Measurements from ENCODE around the gene PGLYRP4. TPM values are rescaled to one million over a fixed set of nuclear protein-coding genes. Genes with fewer than 3 reads are reported as not detected.

Gene PGLYRP4
- total and polyA plus RNA-seq, 12 donors = not detected

GRCh38 chr1:153375511-153375910 lies 26.9 kb upstream of the PGLYRP4 start, which contains the start of gene S100A12:
Gene S100A12, minus strand, starts transcription at chr1:153375621. Its CDS starts 1,029 bp downstream, at chr1:153374592.
- H3K27ac ChIP-seq = no peak within 1 kb of the TSS
- 60 to 91% (median 76%) methylated on average over 1 of the region's 1 CpG; no CpG with 5 or more reads in 1 of the 4 donors for whole genome bisulfite sequencing, 4 donors
- no peaks in the 10 kb centered on the region for H3K27me3 ChIP-seq
- H3K4me1 ChIP-seq (replicated peaks in 1 of 2) = peaks cover 0 to 5% of the 10 kb centered on the region in 2 donors
- H3K9me3 ChIP-seq (replicated peaks in 1 of 3) = no peaks in the 10 kb centered on the region
- intact Hi-C loops (cut with DNase I) = no loop called here
- TF ChIP-seq POLR2A (IDR thresholded peaks at IDR 0.05) = no peak
- TF ChIP-seq, protein P1, sequence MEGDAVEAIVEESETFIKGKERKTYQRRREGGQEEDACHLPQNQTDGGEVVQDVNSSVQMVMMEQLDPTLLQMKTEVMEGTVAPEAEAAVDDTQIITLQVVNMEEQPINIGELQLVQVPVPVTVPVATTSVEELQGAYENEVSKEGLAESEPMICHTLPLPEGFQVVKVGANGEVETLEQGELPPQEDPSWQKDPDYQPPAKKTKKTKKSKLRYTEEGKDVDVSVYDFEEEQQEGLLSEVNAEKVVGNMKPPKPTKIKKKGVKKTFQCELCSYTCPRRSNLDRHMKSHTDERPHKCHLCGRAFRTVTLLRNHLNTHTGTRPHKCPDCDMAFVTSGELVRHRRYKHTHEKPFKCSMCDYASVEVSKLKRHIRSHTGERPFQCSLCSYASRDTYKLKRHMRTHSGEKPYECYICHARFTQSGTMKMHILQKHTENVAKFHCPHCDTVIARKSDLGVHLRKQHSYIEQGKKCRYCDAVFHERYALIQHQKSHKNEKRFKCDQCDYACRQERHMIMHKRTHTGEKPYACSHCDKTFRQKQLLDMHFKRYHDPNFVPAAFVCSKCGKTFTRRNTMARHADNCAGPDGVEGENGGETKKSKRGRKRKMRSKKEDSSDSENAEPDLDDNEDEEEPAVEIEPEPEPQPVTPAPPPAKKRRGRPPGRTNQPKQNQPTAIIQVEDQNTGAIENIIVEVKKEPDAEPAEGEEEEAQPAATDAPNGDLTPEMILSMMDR (IDR thresholded peaks at IDR 0.05) = no peak
- peak in 4 of 7 donors; percentile 50 to 65 (median 62) for DNase-seq
- no peak within 1 kb of the TSS for H3K4me3 ChIP-seq
- no peaks in the 10 kb centered on the region for H3K36me3 ChIP-seq (replicated peaks in 1 of 2)

DNA sequence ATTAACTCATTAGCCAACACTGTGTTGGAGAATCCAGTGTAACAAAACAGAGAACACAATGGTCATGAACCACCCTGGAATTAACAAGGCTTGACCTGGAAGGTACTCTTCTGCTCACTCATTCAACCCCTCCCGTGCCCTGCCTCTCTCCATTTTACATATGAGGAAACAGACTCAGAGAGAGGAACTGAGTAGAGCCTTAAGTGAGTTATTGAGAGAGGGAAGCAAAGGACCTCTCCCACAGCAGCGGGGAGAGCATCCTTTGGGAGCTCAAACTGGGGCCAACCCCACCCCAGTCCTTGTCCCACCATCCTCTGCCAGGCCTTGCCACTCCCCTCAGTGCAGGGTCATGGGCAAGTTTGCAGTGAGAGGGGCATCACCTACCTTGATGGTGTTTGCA lies 25.4 kb upstream of the PGLYRP4 start:
- peaks cover 0 to 5% of the 10 kb centered on the region in 2 donors for H3K4me1 ChIP-seq (replicated peaks in 1 of 2)
- H3K36me3 ChIP-seq (replicated peaks in 1 of 2) = no peaks in the 10 kb centered on the region
- H3K27me3 ChIP-seq = no peaks in the 10 kb centered on the region
- peak in 2 of 7 donors; percentile 3 to 33 for DNase-seq
- no peaks in the 10 kb centered on the region for H3K9me3 ChIP-seq (replicated peaks in 1 of 3)
- H3K4me3 ChIP-seq = no peak overlapping the region
- TF ChIP-seq POLR2A (IDR thresholded peaks at IDR 0.05) = no peak
- TF ChIP-seq, protein P1 (IDR thresholded peaks at IDR 0.05) = no peak
- intact Hi-C loops (cut with DNase I) = no loop called here
- H3K27ac ChIP-seq = no peak overlapping the region
- 62 to 100% (median 67%) methylated on average over 1 to 2 of the region's 2 CpGs for WGBS, 4 donors

DNA sequence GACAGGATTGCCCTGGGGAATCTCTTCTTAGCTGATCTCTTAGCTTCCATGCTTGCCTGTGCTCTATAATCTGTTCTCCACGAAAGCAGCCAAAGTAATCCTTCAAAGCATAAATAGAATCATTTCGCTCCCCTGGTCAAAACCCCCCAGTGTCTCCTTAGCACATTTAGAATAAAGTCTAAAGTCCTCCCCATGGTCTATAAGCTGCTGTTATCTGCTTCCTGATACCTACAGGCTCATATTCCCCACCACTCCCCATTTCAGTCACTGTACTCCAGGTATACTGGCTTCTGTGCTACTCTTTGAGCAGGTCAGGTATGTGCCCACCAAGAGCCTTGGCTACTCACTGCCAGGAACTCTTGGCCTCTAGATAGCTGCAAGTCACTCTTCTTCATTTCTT lies 23.9 kb upstream of the PGLYRP4 start:
- no peaks in the 10 kb centered on the region for H3K27me3 ChIP-seq
- H3K4me1 ChIP-seq (replicated peaks in 1 of 2) = peaks cover 0 to 5% of the 10 kb centered on the region in 2 donors
- H3K9me3 ChIP-seq (replicated peaks in 1 of 3) = no peaks in the 10 kb centered on the region
- intact Hi-C loops (cut with DNase I) = no loop called here
- no peak overlapping the region for H3K27ac ChIP-seq
- no peak overlapping the region for H3K4me3 ChIP-seq
- TF ChIP-seq POLR2A (IDR thresholded peaks at IDR 0.05) = no peak
- TF ChIP-seq, protein P1 (IDR thresholded peaks at IDR 0.05) = no peak
- no peaks in the 10 kb centered on the region for H3K36me3 ChIP-seq (replicated peaks in 1 of 2)
- 79 to 85% (median 83%) methylated on average over 2 of the region's 2 CpGs for WGBS, 4 donors
- peak in 1 of 7 donors; percentile 13 for DNase-seq

DNA sequence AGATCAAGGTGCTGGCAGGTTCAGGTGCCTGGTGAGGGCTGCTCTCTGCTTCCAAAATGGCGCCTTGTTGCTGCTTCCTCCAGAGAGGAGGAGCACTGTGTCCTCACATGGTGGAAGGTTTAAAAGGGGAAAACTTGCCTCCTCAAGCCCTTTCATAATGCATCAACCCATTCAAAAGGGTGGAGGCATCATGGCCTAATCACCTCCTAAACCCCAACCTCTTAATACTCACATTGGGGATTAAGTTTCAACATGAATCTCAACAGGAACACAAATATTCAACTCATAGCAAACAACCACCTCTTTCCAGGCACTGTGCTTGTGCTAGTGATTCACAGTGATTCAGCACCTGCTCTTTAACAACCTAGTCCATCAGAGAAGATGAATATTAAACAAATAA lies 22.6 kb upstream of the PGLYRP4 start:
- no peaks in the 10 kb centered on the region for H3K36me3 ChIP-seq (replicated peaks in 1 of 2)
- H3K4me1 ChIP-seq (replicated peaks in 1 of 2) = peaks cover 0 to 5% of the 10 kb centered on the region in 2 donors
- H3K27me3 ChIP-seq = no peaks in the 10 kb centered on the region
- no peak overlapping the region for H3K4me3 ChIP-seq
- TF ChIP-seq, protein P1 (IDR thresholded peaks at IDR 0.05) = no peak
- no peak for TF ChIP-seq POLR2A (IDR thresholded peaks at IDR 0.05)
- WGBS, 4 donors = 82 to 100% (median 95%) methylated on average over 1 of the region's 1 CpG
- no peaks in the 10 kb centered on the region for H3K9me3 ChIP-seq (replicated peaks in 1 of 3)
- intact Hi-C loops (cut with DNase I) = no loop called here
- peak in 1 of 7 donors; percentile 9 for DNase-seq
- H3K27ac ChIP-seq = no peak overlapping the region

All from adrenal gland (tissue), 12 donors.